HG03439 (cell line): ENCODE measurements around the gene STIM1.
"Not testable (repeated sequence)": the region's sequence is repeated elsewhere in the genome, so short reads cannot be mapped to it uniquely, and the experiment has no call there.

Source experiments
- ATAC-seq: cut with Tn5 transposase; IDR thresholded peaks from one replicate; pipeline ENCODE4 v1.9.1; 2021; ENCODE audit warnings: mild to moderate bottlenecking, moderate library complexity; ENCODE audit not compliant: unreplicated experiment

Gene STIM1

GRCh38 chr11:4093519-4094347 is 238.3 kb downstream of the STIM1 start:
- ATAC-seq: peak; percentile 5

- ATAC-seq: peak; percentile 89
Observed at GRCh38 chr11:4094348-4095291, 239.2 kb downstream of the STIM1 start, which contains the start of gene RRM1. Gene RRM1, plus strand, starts transcription at chr11:4094799. Its CDS starts 214 bp downstream, at chr11:4095013.

- ATAC-seq: no peak
Observed at GRCh38 chr11:4095509-4096230, 240.2 kb downstream of the STIM1 start.

- no peak for ATAC-seq
Observed at GRCh38 chr11:4098026-4098621, 242.7 kb downstream of the STIM1 start.

- ATAC-seq: no peak
Observed at GRCh38 chr11:4102711-4103110, 247.2 kb downstream of the STIM1 start.

GRCh38 chr11:4103269-4103668 is 247.8 kb downstream of the STIM1 start:
- no peak for ATAC-seq

GRCh38 chr11:4105916-4106315 is 250.5 kb downstream of the STIM1 start:
- ATAC-seq: no peak

GRCh38 chr11:4111834-4112233 is 256.4 kb downstream of the STIM1 start:
- ATAC-seq: no peak

- no peak for ATAC-seq
Observed at GRCh38 chr11:4115128-4115527, 259.7 kb downstream of the STIM1 start.

GRCh38 chr11:4118107-4118506 is 262.6 kb downstream of the STIM1 start:
- no peak for ATAC-seq

- ATAC-seq: no peak
Observed at GRCh38 chr11:4123218-4123617, 267.8 kb downstream of the STIM1 start.

GRCh38 chr11:4125141-4125540 is 269.7 kb downstream of the STIM1 start:
- ATAC-seq: no peak

GRCh38 chr11:4127357-4127756 is 271.9 kb downstream of the STIM1 start:
- no peak for ATAC-seq

- ATAC-seq: not testable (repeated sequence)
Observed at GRCh38 chr11:4130219-4130618, 274.8 kb downstream of the STIM1 start.

GRCh38 chr11:4134806-4135205 is 279.3 kb downstream of the STIM1 start:
- no peak for ATAC-seq

GRCh38 chr11:4138497-4138896 is 283.0 kb downstream of the STIM1 start:
- no peak for ATAC-seq

- ATAC-seq: no peak
Observed at GRCh38 chr11:4140067-4140636, 284.7 kb downstream of the STIM1 start.
